ENCODE results near the gene THBS2.
"Not testable (repeated sequence)": the region's sequence is repeated elsewhere in the genome, so short reads cannot be mapped to it uniquely, and the experiment has no call there.

Gene THBS2

GRCh38 chr6:169273511-169273910 is 19.9 kb upstream of the THBS2 start:
- Histone ChIP-seq H3K36me3 (ENCODE audit: control insufficient read depth in 2 of 2, insufficient read depth in 2 of 2, low read length in 2 of 2) (no peaks in the 10 kb centered on the region), H3K4me1 (ENCODE audit: control insufficient read depth, insufficient read depth, low read length) (no peaks in the 10 kb centered on the region), H3K27me3 (ENCODE audit: control insufficient read depth in 1 of 2, insufficient read depth in 2 of 2, low read length in 2 of 2) (no peaks in the 10 kb centered on the region), H3K9me3 (ENCODE audit: control insufficient read depth in 2 of 2, low read length in 2 of 2) (no peaks in the 10 kb centered on the region), H3K9ac (ENCODE audit: low read length in 2 of 2) (no peak overlapping the region), H3K27ac (ENCODE audit: low read length) (no peak overlapping the region), H3K4me3 (ENCODE audit: low read length in 2 of 2) (no peak overlapping the region)

GRCh38 chr6:169271877-169272216 is 18.2 kb upstream of the THBS2 start:
- H3K27me3 ChIP-seq (ENCODE audit: control insufficient read depth in 1 of 2, insufficient read depth in 2 of 2, low read length in 2 of 2), result no peaks in the 10 kb centered on the region
- no peak overlapping the region for H3K4me3 ChIP-seq (ENCODE audit: low read length in 2 of 2)
- no peaks in the 10 kb centered on the region for H3K36me3 ChIP-seq (ENCODE audit: control insufficient read depth in 2 of 2, insufficient read depth in 2 of 2, low read length in 2 of 2)
- H3K4me1 ChIP-seq (ENCODE audit: control insufficient read depth, insufficient read depth, low read length), result no peaks in the 10 kb centered on the region
- no peak overlapping the region for H3K27ac ChIP-seq (ENCODE audit: low read length)
- H3K9ac ChIP-seq (ENCODE audit: low read length in 2 of 2), result no peak overlapping the region
- no peaks in the 10 kb centered on the region for H3K9me3 ChIP-seq (ENCODE audit: control insufficient read depth in 2 of 2, low read length in 2 of 2)

DNA sequence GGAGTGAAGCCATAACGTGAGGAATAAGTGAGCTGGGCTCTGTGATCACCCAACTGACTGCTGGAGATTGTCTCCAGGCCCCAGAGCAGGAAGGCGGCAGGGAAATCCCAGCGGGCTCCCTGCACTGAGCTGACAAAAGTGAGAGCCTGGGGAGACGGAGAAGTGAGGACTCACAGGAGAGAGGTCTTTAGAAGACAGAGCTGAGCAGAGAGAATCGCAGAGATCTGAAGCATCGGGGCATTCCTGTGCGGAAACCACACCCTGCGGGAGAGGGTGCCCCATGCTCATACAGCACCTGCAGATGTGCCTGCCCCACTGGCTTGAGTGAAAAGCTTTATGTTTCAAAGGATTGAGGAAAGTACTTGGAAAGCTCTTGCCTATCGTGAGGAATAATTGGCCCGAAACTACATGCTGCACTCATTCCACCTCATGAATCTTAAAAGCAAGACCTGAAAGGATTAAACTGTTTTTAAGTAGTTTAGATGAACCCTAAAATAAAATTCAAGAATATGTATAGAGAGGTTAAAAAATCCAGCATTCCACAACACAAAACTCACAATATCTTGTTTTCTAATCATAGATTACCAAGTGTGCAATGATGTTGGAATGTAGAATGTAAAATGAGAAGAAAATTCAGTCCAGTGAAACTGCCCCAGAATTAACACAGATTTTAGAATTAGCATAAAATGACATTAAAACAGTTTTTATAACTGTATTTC is 17.7 kb upstream of the THBS2 start:
- Histone ChIP-seq H3K9me3 (ENCODE audit: control insufficient read depth in 2 of 2, low read length in 2 of 2) (no peaks in the 10 kb centered on the region), H3K4me1 (ENCODE audit: control insufficient read depth, insufficient read depth, low read length) (no peaks in the 10 kb centered on the region), H3K36me3 (ENCODE audit: control insufficient read depth in 2 of 2, insufficient read depth in 2 of 2, low read length in 2 of 2) (no peaks in the 10 kb centered on the region), H3K9ac (ENCODE audit: low read length in 2 of 2) (no peak overlapping the region), H3K27me3 (ENCODE audit: control insufficient read depth in 1 of 2, insufficient read depth in 2 of 2, low read length in 2 of 2) (no peaks in the 10 kb centered on the region), H3K4me3 (ENCODE audit: low read length in 2 of 2) (no peak overlapping the region), H3K27ac (ENCODE audit: low read length) (no peak overlapping the region)

- H3K27ac ChIP-seq (ENCODE audit: low read length); H3K36me3 ChIP-seq (ENCODE audit: control insufficient read depth in 2 of 2, insufficient read depth in 2 of 2, low read length in 2 of 2); H3K9ac ChIP-seq (ENCODE audit: low read length in 2 of 2); H3K4me1 ChIP-seq (ENCODE audit: control insufficient read depth, insufficient read depth, low read length); H3K4me3 ChIP-seq (ENCODE audit: low read length in 2 of 2); H3K9me3 ChIP-seq (ENCODE audit: control insufficient read depth in 2 of 2, low read length in 2 of 2); H3K27me3 ChIP-seq (ENCODE audit: control insufficient read depth in 1 of 2, insufficient read depth in 2 of 2, low read length in 2 of 2): not testable (repeated sequence)
Measured at GRCh38 chr6:169270077-169270380, 16.4 kb upstream of the THBS2 start.

- Histone ChIP-seq H3K9me3 (ENCODE audit: control insufficient read depth in 2 of 2, low read length in 2 of 2) (no peaks in the 10 kb centered on the region), H3K27me3 (ENCODE audit: control insufficient read depth in 1 of 2, insufficient read depth in 2 of 2, low read length in 2 of 2) (no peaks in the 10 kb centered on the region), H3K4me3 (ENCODE audit: low read length in 2 of 2) (no peak overlapping the region), H3K27ac (ENCODE audit: low read length) (no peak overlapping the region), H3K36me3 (ENCODE audit: control insufficient read depth in 2 of 2, insufficient read depth in 2 of 2, low read length in 2 of 2) (no peaks in the 10 kb centered on the region), H3K9ac (ENCODE audit: low read length in 2 of 2) (no peak overlapping the region), H3K4me1 (ENCODE audit: control insufficient read depth, insufficient read depth, low read length) (no peaks in the 10 kb centered on the region)
Measured at GRCh38 chr6:169269180-169270076, 15.8 kb upstream of the THBS2 start.

- H3K9me3 ChIP-seq (ENCODE audit: control insufficient read depth in 2 of 2, low read length in 2 of 2), result no peaks in the 10 kb centered on the region
- no peak overlapping the region for H3K27ac ChIP-seq (ENCODE audit: low read length)
- H3K4me1 ChIP-seq (ENCODE audit: control insufficient read depth, insufficient read depth, low read length), result peaks cover 10% of the 10 kb centered on the region
- no peaks in the 10 kb centered on the region for H3K36me3 ChIP-seq (ENCODE audit: control insufficient read depth in 2 of 2, insufficient read depth in 2 of 2, low read length in 2 of 2)
- H3K27me3 ChIP-seq (ENCODE audit: control insufficient read depth in 1 of 2, insufficient read depth in 2 of 2, low read length in 2 of 2), result no peaks in the 10 kb centered on the region
- H3K9ac ChIP-seq (ENCODE audit: low read length in 2 of 2), result no peak overlapping the region
- no peak overlapping the region for H3K4me3 ChIP-seq (ENCODE audit: low read length in 2 of 2)
Measured at GRCh38 chr6:169268276-169268675, 14.6 kb upstream of the THBS2 start.

GRCh38 chr6:169266746-169267591 is 13.3 kb upstream of the THBS2 start:
- Histone ChIP-seq H3K36me3 (ENCODE audit: control insufficient read depth in 2 of 2, insufficient read depth in 2 of 2, low read length in 2 of 2) (no peaks in the 10 kb centered on the region), H3K4me3 (ENCODE audit: low read length in 2 of 2) (no peak overlapping the region), H3K4me1 (ENCODE audit: control insufficient read depth, insufficient read depth, low read length) (peaks cover 10% of the 10 kb centered on the region), H3K9ac (ENCODE audit: low read length in 2 of 2) (no peak overlapping the region), H3K9me3 (ENCODE audit: control insufficient read depth in 2 of 2, low read length in 2 of 2) (no peaks in the 10 kb centered on the region), H3K27ac (ENCODE audit: low read length) (no peak overlapping the region), H3K27me3 (ENCODE audit: control insufficient read depth in 1 of 2, insufficient read depth in 2 of 2, low read length in 2 of 2) (no peaks in the 10 kb centered on the region)

DNA sequence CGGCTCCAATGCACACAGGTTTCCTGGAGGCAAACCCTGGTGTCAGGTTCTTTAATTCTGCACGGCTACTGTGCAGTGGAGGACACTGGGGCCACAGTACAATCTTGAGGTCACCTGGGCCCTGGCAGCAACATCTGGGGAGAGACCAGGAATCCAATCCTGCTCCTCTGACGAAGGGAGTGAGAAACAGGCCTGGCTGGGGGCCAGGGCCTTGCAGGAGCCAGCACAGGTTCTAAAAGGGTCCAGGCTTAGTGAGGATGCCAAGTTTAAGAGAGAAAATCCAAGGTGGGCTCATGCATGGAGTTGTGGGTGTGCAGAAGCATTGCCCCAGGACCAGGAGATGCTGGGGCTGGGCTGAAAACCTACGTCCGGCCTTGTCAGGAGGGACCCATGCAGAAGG is 12.6 kb upstream of the THBS2 start:
- H3K4me1 ChIP-seq (ENCODE audit: control insufficient read depth, insufficient read depth, low read length), result peaks cover 10% of the 10 kb centered on the region
- no peak overlapping the region for H3K27ac ChIP-seq (ENCODE audit: low read length)
- no peaks in the 10 kb centered on the region for H3K36me3 ChIP-seq (ENCODE audit: control insufficient read depth in 2 of 2, insufficient read depth in 2 of 2, low read length in 2 of 2)

GRCh38 chr6:169265486-169266131 is 12.0 kb upstream of the THBS2 start:
- Histone ChIP-seq H3K36me3 (ENCODE audit: control insufficient read depth in 2 of 2, insufficient read depth in 2 of 2, low read length in 2 of 2) (no peaks in the 10 kb centered on the region), H3K9me3 (ENCODE audit: control insufficient read depth in 2 of 2, low read length in 2 of 2) (no peaks in the 10 kb centered on the region), H3K27me3 (ENCODE audit: control insufficient read depth in 1 of 2, insufficient read depth in 2 of 2, low read length in 2 of 2) (no peaks in the 10 kb centered on the region), H3K4me3 (ENCODE audit: low read length in 2 of 2) (no peak overlapping the region), H3K4me1 (ENCODE audit: control insufficient read depth, insufficient read depth, low read length) (peaks cover 10% of the 10 kb centered on the region), H3K9ac (ENCODE audit: low read length in 2 of 2) (no peak overlapping the region), H3K27ac (ENCODE audit: low read length) (no peak overlapping the region)

More for the DNA sequence above, 12.6 kb upstream of the THBS2 start:
- no peak overlapping the region for H3K9ac ChIP-seq (ENCODE audit: low read length in 2 of 2)
- no peaks in the 10 kb centered on the region for H3K9me3 ChIP-seq (ENCODE audit: control insufficient read depth in 2 of 2, low read length in 2 of 2)
- H3K4me3 ChIP-seq (ENCODE audit: low read length in 2 of 2), result no peak overlapping the region
- H3K27me3 ChIP-seq (ENCODE audit: control insufficient read depth in 1 of 2, insufficient read depth in 2 of 2, low read length in 2 of 2), result no peaks in the 10 kb centered on the region

DNA sequence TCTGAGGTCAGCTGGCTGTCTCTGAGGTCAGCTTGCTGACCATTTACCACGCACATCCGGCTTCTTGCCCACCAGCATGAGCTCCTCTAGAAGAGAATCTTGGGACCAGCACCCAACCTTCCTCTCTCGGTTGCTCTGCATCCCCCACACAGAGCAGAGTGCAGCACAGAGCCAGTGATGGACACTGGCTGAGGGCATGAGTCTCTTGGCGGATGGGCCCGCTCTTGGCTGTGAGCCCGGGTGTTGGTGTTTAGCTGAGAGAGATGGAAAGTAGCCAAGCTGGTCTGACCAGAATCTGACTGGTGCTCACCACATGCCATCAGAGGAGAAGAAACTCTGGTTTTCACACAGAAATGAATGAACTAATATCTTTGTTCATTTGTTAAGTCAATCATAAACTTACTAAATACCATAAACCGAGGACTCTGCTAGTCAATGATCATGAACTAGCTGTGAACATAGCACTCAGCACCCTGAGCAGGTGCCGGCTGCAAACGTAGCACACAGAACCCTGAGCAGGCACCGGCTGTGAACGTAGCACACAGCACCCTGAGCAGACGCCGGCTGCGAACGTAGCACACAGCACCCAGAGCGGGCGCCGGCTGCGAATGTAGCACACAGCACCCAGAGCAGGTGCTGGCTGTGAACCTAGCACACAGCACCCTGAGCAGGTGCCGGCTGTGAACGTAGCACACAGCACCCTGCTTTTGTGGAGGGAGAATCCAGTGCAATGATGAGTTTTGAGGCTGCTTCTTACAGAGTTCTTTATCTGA is 10.4 kb upstream of the THBS2 start:
- H3K27ac ChIP-seq (ENCODE audit: low read length), result no peak overlapping the region
- H3K9ac ChIP-seq (ENCODE audit: low read length in 2 of 2), result no peak overlapping the region
- H3K4me1 ChIP-seq (ENCODE audit: control insufficient read depth, insufficient read depth, low read length), result peaks cover 10% of the 10 kb centered on the region
- H3K9me3 ChIP-seq (ENCODE audit: control insufficient read depth in 2 of 2, low read length in 2 of 2), result no peaks in the 10 kb centered on the region
- no peak overlapping the region for H3K4me3 ChIP-seq (ENCODE audit: low read length in 2 of 2)
- no peaks in the 10 kb centered on the region for H3K27me3 ChIP-seq (ENCODE audit: control insufficient read depth in 1 of 2, insufficient read depth in 2 of 2, low read length in 2 of 2)
- H3K36me3 ChIP-seq (ENCODE audit: control insufficient read depth in 2 of 2, insufficient read depth in 2 of 2, low read length in 2 of 2), result no peaks in the 10 kb centered on the region

All from stomach smooth muscle (tissue), 2 donors.